Globus pallidus (tissue), 1 donor: Measurements from ENCODE around the gene NPAS3.
"Not testable (repeated sequence)": the region's sequence is repeated elsewhere in the genome, so short reads cannot be mapped to it uniquely, and the experiment has no call there.

Experiments
- DNase-seq: peaks from one replicate; pipeline ENCODE4 v3.0.0-alpha.2; 2015; ENCODE audit warnings: low spot score

The NPAS3 gene

GRCh38 chr14:33081259-33081658 is 142.6 kb downstream of the NPAS3 start:
- DNase-seq, result no peak

DNA sequence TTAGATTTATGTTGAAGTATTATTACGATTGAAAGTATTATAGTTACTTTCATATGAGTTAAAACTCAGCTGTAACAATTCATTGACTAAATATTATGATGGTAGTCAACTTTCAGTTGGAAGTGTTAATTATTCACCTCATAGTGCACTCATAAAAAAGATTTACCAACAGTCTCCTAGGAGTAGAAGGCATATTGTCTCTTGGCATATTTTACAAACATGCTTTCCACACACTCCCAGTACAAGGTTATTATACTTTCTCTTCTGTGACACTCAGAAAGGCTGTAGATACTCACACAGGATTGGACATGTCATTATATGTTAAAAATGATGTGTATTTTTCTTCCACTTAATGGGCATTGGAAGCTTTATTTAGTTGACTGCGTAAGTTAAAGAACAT is 147.1 kb downstream of the NPAS3 start:
- no peak for DNase-seq

DNA sequence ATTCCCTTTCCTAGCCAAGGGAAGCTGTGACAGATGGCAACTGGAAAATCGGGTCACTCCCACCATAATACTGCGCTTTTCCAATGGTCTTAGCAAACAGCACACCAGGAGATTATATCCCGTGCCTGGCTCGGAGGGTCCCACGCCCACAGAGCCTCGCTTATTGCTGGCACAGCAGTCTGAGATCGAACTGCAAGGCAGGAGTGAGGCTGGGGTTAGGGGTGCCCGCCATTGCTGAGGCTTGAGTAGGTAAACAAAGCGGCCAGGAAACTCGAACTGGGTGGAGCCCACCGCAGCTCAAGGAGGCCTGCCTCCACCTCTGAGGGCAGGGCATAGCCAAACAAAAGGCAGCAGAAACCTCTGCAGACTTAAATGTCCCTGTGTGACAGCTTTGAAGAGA is 149.6 kb downstream of the NPAS3 start:
- not testable (repeated sequence) for DNase-seq

- DNase-seq, result no peak
Measured at GRCh38 chr14:33098016-33098415, 159.3 kb downstream of the NPAS3 start.

DNA sequence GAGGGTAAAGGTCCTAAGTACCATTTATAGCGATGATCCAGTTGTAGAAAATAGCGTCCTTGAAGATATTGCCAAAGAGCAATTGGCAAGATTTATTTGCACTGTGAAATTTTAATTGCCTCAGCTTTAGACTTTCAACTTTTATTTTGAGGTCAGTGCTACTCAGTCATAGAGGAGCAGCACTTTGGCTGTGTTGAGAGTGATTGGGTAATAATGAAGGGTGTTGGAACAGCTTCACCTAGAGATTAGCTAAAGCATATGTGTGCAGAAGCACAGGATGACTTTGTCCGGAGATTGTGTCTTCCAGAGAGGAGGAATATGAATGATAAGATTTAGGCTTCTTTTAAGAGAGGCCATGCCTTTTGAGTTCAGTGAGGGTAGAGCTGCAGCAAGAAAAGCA is 164.8 kb downstream of the NPAS3 start:
- peak; percentile 8 for DNase-seq

GRCh38 chr14:33103966-33104365 is 165.3 kb downstream of the NPAS3 start:
- DNase-seq, result no peak

DNA sequence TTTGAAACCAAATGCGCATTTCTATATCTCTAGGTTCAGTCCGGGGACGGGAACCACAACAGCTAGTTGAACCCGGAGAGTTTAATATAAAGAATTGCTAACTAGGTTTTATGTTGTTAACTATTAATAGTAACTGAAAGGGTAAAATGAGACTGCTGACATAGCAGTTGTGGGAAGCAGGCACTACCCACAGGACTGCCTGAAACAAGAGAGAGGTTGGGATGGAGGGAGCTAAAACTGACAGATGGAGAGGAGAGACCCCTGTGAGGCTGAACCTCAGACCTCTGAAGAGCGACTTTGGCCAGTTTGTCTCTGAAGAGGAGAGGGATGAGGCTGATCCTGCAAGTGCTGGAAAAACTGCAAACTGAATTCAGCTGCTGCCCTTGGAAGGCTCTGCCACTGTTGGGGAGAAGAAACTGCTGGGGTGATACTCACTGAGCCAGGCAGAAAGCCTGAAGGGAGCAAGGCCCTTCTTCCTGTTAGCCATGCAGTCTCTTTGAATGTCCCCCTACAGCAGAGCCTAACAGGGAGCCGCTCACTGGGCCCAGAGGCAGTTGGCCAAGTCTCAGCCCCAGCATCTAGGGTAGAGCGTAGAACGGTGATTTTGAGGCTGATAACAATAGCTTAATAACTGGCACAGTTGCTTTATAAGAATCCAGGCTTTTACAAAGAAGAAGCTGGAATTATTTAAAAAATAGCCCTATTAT is 172.2 kb downstream of the NPAS3 start:
- no peak for DNase-seq

DNA sequence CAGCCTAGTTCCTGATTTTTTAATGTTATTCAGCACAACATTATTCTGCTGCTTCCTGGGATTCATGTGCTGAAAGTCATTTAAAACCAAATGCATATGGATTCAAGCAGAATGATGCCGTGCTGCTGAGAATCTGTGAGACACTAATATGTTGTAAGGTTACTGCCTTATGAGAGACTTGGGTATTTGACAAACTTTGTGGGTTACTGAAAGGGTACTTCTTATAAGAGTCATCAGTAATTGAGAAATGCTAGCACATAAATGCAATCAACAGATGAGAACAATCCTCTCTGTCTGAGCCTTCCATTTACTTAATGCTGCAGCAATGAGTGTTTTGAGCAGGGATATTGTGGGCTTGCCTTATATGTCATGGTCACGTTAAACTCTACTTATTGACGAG is 175.7 kb downstream of the NPAS3 start:
- no peak for DNase-seq

- DNase-seq, result no peak
Measured at GRCh38 chr14:33118668-33119067, 180.0 kb downstream of the NPAS3 start.

GRCh38 chr14:33120341-33120740 is 181.7 kb downstream of the NPAS3 start:
- DNase-seq, result no peak

DNA sequence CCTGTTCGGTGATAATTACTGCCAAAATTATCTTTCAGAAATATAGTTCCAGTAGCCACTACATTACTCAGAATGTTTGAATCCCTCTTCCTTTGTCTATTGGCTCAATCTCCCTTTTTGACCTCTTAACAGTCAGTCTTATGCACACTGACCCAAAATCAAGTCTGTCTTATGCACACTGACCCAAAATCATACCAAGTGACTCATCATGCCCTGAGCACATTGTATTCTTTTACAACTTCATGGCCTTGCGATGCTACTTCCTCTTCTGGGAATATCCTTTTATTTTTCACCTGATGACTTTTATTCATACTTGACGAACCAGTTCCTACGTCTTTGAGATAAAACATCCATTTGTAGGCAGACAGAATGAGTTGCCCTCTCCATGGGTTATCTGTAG is 182.3 kb downstream of the NPAS3 start:
- no peak for DNase-seq

DNA sequence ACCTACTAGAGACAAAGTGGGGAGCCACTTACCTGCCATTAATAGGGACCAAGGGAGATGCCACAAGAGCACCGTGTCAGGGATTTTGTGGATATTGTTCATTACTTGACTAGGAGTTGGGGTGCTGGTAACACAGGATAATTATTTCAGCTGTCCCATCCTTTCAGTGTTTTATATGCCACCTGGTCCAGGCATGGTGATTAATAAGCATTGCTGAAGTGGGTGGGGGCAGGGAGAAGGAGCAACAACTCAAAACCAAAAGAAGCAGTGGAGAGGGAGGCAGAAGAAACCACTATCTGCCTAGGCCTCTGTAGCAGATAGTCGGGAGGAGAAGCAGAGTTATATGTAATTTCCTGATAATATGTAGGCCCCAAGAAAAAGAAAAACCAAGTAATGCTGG is 184.6 kb downstream of the NPAS3 start:
- DNase-seq, result no peak

DNA sequence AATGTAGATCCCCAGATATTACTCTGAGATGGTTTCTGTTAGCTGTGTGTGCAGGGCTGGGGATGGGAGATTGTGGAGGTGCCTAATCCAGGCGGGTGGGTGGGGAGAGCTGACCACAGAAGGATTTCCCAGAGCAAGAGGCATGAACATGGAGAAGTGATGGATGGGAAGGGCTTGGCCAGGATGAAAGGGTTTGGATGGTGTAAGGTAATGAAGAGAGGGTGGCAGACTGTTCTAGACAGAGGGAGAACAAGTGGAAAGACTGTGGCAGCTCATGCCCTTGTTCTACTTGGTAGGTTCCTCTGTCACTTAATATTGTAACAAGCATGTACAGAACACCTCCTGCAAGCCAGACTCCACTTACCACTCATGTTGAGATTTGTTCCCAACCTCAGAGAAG is 187.8 kb downstream of the NPAS3 start:
- no peak for DNase-seq

- DNase-seq, result no peak
Measured at GRCh38 chr14:33127531-33127930, 188.9 kb downstream of the NPAS3 start.

DNA sequence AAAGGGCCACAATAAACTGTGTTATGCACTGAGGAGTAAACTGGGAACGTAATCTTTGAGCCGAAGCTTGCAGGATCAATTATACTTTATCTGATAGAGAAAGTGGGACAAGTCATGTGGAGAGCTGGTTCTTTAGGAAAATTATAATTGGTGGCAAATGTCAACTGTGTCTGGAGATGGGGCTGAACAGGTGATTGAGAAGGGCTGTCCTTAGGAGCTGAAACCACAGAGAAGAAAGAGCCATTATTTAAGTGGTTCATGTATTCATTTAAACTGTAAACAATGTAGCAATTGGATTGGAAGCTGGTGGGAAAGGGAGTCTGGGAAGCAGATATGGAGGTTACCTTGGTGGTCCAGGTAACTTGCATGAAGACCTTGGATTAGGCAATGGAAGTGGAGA is 193.1 kb downstream of the NPAS3 start:
- no peak for DNase-seq

DNA sequence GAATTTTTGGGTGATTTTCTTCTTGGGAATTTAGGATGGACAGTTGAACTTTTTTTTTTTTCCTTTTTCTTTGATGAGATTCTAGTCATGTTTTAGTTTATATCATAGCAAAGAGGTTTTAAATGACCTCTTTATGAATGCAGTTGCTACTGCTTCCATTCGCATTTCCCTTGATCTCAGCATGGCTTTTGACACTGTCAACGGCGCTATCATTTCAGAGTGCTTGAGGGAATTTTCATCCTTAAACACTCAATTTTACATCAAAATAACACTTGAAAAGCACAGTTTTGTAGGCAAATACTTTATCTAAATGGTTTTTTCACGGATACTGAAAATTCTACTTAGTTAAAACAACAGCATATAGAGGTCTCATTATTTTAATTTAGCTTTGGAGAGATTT is 195.5 kb downstream of the NPAS3 start:
- no peak for DNase-seq

DNA sequence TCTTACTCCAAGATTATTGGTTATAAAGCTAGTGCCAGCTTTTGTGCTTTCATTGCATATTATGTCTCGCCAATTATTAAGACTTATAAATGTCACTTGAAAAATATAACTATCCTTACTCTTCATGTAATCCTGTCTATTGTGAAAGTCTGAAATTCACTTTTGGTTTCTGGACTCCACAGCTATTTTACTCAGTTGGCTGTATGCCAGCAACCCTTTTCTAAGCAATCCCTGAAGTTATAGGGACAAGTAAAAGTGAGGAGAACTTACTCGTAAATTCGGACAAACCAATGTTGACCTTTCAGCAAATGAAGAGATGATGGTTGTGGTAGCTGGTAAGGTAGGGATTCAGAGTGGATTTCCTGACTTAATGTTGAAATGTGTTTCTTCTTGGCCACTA is 196.3 kb downstream of the NPAS3 start:
- no peak for DNase-seq

DNA sequence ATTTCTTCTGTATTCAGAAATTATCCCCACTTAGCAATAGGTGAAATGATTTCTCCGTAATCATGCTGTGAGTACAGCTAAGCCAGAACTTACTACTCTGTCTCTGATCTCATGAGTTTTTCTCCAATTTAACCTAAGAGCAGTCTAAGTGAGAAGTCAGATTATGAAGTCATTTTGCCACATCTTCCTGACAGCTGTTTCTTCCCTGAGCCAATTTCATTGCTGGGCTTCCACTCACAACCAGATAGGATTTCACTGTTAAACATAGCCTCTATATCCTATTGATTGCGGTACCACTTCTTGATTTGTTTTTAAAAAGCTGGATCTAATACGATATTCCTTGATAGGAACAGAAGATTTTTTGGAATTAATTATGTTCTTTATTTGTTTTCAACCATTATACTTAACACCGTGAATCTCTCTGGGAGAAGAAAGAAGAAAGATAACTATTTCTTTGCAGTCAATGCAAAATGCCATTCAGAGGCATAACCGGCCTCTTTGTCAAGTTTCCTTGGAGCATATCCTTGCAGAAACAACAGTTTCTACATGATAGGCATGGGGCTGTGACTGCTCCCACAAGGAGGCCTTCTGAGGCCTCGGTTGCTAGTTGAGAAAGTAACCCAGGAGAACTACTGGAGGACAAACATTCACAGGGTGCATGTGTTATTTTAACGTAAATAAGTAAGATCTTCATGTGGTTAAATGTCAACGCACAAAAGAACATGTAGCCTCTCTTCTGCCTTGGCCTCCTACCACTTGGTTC is 212.2 kb downstream of the NPAS3 start:
- DNase-seq, result no peak

DNA sequence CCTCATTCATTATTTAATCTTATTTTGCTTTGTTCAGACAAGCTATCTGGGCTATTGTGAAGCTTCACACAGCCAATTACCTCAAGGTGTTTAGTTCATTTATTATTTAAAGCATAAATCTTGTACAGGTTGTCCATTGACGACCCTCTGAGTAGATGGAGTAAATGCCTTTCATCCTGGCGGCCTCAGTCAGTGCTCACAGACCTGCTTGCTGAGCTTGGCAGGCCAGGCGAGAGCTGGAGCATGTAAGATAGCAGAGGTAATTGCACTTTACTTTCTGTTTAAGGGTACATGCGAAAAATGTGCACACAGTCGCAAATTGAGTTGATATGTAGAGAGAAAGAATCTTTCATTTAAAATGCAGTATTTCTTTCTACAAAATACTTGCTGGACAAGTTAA is 224.4 kb downstream of the NPAS3 start:
- DNase-seq, result no peak

GRCh38 chr14:33163600-33163999 is 224.9 kb downstream of the NPAS3 start:
- DNase-seq, result peak; percentile 19

DNA sequence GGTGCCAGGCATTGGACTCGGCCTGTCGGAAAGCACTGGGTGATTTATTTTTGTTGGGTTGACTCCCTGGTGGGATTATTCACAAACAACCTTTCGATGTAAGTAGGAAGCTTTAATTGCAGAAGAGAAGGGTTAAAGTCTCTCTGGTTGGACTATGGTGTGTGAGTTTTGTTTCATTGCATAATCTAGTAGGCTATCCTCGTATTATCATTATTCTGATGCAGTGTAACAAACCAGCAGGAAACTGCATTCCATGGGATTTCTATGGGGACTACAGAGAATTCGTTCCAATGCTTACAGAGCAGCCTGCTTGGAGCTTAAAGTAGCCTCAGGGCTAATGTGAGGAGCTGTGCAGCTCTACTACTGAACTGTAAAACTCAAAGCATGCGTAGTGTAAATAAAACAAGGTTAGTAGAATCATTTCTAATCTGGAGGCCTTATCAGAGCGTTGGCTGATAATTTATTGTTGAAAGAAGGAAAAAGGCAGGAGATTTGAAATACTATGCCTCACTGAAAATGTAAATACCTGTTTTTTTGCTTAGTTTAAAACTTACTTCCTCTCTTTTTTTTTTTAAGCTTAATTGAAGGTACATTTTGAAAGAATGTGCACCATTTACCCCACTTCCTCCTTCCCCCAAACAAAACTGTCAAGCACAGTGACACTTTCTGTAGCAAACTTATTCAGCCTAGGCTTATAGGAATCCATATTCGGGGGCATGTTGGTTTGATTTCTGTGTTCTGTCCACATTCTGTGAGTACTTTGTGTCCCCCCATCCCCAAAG is 226.7 kb downstream of the NPAS3 start:
- DNase-seq, result peak; percentile 35

GRCh38 chr14:33165926-33166289 is 227.2 kb downstream of the NPAS3 start:
- no peak for DNase-seq

GRCh38 chr14:33175951-33176350 is 237.3 kb downstream of the NPAS3 start:
- no peak for DNase-seq
